Brain pericyte (primary cell): ENCODE results near the gene EYS.

Source experiments
- DNase-seq: peaks from one replicate; pipeline ENCODE4 v3.0.0-alpha.2; 2012; ENCODE audit warnings: low read depth, low spot score

EYS gene

DNA sequence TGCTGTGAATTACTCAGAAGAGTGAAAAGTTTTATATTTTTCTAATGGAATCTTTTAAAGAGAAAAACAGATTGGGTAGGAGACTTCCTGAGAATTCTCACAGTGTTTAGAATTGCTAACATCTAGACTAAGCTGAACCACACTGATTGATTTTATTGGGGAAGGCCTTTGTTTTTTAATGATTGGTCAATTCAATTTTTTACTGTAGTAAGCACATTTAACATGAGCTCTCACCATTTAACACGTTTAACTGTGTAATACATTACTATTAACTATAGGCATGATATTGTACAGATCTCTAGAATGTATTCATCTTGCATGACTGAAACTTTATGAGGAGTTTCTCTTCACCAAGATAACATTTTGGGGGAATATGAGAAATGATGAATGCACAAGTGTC lies 1084.1 kb downstream of the EYS start:
- no peak for DNase-seq

DNA sequence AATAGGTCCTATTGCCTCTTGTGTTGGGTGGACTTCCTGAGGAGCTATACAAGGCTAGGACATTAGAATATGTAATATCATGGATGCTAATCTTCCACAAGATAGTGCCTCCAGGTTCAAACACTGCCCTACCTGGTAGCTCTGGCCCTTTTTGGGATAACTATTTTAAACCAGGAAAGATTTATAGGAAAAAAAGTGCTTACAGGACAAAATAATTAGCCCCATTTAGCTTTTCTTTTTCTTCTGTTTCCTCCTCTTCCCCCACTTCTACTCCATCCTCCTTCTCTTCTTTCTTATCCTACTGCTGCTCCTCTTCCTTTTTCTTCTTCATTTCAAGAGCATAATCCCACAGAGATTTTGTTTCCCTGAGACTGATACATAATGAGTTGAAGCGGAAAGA lies 1104.0 kb downstream of the EYS start:
- no peak for DNase-seq

DNA sequence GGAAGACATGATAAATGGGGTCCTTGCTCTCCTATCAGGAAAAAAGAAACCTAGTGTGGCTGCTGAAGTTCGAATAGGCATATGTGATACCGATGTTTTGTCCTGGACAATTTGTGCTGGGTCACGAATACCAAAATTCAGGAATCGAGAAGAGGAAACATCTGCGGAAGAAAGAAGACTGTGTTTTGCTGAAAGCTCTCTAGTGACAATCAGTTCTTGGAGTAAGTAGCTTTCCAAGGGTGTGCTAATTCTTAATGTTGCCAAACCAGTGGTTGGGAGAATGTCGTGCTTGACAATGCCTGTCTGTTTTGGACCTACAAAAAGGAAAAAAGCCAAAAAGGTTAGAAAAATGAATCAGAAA lies 1115.4 kb downstream of the EYS start:
- DNase-seq, result no peak

DNA sequence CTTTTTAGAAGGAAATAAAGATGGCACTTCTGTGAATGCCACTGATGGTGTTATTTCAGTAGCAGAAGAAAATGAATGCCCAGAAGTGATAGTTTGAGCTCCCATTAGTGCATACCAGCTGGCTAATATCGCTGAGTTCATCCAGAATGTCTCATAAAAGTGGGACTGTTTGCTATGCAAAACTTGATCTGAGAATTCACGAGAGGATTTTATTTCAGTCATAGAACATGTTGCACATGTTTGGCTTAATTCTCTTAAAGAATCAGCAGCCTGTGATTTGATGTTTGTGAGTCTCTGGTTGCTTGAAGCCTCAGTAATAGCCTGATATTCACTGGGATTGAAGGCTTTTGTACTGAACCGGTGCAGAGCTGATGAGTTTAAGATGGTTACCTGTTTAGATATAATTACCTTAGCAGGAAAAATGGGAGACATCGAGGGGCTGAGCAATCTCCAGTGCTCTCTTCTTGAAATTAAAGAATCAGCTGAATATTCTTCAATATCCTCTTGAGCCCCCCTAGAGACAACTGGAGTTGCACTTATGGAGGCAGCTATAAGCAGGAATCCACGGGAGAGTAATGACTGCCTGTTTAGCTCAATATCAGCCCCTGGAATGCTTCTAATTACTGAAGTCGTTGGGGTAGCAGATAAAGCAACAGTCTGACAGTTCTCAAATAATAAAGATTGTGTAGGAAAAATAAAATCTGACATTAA lies 1115.9 kb downstream of the EYS start:
- DNase-seq, result no peak

DNA sequence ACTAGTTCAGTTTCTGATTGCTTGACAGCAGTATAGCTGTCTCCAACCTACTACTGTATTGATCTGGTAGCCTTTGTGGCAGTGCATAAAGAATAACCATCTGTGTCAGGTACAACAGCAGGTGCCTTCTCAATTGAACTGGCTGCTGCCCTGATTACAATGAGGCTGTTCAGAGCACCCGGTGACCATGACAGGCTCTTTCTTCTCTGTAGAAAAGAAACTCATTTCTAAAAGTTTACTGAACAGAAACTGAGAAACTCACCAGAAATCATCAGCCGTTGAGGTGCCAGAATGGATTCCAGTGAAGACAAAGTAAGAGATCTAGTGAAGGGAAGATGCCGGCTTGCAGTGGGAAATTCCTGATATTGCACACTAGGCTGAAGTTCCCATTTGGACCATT lies 1117.1 kb downstream of the EYS start:
- no peak for DNase-seq

DNA sequence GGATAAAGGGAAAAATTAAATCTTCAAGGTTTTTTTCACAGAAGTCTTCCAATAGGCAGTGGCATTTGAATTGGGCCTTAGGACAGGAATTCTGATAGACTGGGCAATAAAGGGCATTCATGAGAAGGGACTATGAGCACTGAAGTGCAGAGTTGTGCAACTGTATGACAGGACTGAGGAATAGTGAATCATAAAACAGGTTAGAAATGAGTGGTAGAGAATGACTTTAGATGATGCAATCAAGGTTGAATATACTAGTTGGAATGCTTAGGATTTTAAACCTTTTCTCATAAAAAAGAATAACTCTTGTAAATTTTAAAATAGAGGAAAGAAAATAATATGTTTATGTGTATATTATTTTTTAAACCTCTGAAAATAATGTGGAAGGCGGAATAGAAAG lies 1126.7 kb downstream of the EYS start:
- DNase-seq, result no peak

- no peak for DNase-seq
Observed at GRCh38 chr6:64553249-64553786, 1153.7 kb downstream of the EYS start.

- DNase-seq, result no peak
Observed at GRCh38 chr6:64547594-64548268, 1159.3 kb downstream of the EYS start.

DNA sequence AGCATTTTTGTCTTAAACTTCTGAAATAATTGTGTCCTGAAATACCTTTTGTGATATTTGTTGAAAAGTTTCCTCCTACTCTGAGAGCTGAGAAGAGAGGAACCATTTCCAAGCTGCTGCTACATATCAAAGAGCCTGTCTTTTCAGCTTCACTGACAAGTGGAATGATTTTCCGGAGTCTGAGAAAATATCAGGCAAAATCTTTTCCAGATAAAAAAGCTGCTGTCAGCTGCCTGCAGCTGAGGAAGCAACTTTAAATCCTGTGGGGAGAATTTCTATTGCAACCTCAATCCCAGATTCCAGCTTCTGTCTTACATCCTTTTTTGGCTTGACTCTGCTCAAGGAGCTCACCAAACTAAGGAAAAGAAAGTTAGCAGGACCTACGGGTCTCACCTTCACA lies 1167.1 kb downstream of the EYS start:
- no peak for DNase-seq

GRCh38 chr6:64538722-64539121 lies 1168.3 kb downstream of the EYS start:
- DNase-seq, result no peak

DNA sequence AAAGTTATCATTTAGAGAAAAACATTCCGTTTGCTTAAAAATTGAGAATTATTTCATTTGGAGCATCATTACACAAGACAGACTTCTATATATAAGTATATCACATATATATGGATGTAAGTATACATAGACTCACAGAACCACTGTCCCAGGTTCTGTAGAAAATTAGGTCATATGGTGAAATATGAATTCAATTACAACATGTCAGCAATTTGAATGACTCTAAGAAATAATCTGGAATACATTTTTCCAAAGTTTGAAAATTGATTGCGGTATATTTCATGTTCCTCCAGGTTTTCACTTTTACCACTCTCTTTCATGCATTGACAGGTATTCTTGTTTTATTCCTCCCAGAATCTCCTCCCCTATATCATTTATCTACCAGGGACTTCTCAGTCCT lies 1179.1 kb downstream of the EYS start:
- DNase-seq, result no peak

GRCh38 chr6:64522859-64523258 lies 1184.2 kb downstream of the EYS start:
- no peak for DNase-seq

DNA sequence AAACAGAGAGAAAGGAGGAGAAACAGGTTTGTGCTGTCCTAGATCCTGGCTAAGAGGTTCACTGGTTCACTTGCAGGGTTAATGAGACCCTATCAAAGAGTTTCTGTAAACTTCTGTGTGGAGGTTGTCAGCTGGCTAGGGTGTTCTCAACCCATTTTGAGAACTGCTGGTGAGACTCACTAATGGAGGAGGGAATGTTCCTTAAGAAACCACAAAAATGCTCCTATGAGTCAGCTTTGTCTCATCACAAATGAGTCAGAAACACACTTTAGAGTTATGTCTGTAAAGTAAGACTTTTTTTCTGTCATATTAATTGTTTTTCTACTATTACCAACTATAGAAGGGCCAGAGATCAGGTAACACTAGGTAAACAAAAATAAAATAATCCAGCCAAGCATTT lies 1187.0 kb downstream of the EYS start:
- DNase-seq, result peak; percentile 36

DNA sequence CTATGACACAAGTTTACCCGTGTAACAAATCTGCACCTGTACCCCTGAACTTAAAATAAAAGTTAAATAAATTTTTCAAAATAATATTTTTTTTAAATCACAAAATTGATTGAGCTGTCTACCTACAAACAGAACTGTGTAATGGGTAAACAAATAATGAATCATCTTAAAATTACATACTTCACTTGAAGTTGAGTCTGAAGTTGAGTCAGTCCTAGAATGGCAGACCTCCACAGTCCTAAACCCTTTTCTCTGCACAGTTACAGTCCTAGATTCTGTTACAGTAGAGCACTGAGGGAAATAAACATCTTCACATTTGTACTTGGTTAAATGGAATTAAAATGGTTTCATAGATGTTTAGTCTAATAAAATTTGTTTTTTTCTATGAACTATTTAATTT lies 1190.6 kb downstream of the EYS start:
- DNase-seq, result no peak

DNA sequence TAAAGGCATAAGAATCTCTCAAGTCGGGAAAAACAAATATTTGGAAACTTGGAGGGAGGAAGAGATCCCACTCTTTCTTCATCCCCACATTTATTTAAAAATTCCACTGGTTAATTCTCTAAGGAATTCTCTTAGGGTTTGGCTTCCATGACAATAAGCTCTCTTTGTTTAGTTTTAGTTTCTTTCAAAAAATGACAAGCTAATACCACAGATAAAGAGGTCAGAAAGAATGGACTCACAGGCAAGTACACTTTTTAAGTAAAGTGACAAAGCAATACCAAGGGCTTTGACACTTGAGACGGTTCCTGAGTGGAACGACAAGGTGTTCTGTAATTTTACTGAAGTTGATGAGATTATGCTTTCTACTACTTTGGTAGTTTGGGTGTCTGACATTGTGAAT lies 1199.4 kb downstream of the EYS start:
- no peak for DNase-seq

DNA sequence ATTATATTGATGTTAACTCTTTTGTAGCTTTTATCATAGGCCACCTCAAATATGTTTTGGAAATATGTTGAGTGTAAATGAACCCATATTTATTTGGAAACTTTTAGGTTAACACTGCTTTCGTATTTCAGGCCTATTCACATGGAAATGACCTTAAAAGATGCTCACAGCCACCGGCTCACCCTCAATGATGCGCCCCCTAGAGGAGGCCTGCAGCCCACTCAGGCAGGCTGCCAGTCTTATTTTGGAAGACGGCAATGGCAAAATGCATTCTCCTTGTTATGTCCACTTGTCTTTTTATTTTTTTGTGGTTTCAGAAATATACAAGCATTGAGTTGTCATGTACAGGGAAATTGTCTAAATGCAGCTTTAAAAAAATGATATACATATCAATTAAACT lies 1201.7 kb downstream of the EYS start:
- no peak for DNase-seq

DNA sequence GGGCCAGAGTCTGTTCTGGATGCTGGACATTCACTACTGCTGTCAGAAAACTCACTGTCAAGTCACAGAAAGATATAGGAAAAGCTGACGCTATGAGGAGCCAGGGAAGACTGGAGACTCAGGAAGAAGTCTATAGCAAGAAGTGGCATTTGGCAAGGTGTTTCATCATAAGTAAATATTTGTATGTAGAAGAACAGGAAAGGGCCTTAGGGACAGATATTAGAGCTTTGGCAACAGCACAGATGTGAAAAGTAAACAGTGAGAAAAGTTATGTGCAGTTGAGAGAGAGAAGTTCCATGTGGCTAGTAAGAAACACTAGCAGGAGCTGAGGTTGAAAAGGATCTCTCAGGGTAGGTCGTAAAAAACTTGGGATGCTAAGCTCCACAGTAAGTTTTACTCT lies 1202.5 kb downstream of the EYS start:
- DNase-seq, result no peak

DNA sequence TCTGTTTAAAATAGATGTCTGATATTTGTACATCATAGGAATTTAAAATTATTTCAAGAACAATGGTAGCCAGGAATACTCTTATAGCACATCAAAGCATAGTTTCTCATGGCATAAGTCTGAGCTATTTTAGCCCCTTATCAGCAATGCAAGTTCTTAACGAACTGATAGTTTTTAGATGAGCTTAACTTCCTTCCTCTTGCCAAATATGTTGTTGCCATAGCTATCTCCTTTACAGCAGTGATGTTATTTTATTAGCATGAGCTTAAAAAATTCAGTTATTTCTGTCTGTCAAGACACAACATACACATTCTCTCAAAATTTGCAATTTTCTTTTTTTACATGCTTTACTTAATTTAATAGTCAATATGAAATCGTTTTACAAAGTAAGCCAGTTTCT lies 1204.2 kb downstream of the EYS start:
- no peak for DNase-seq

DNA sequence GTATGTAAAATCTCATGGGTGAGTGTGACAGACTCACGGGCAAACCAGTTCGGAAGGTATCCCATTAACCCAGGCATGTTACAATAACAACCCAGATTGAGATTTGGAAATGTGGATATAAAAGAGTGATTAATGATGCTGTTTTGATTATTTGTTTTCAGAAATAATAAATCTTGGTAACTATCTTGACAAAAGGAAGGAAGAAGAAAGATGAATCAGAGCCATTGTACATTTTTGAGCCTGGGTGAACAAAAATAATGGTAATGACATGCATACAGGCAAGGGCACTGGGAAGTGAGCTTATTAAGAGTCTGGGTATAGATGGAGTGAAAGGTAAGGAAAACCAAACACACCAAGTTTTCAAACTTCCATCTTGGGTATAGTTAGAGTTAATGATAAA lies 1209.4 kb downstream of the EYS start:
- DNase-seq, result no peak

DNA sequence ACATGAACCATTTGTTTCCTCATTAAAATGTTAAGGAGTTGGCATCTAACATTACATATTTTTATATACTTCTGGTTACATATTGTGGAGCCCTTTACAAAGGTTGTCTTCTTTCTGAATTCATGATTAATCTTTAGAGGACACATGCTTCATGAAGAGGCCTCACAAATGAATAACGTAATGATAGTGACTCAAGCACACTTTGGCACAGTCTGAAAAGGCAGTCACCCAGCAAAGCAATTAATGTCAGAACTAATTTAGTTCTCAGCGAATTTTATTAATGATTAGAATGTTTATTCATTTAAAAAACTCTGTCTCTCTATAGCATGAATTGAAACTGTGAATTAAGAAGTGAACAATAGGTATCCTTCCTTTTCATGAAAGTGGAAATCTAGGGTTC lies 1217.3 kb downstream of the EYS start:
- no peak for DNase-seq

DNA sequence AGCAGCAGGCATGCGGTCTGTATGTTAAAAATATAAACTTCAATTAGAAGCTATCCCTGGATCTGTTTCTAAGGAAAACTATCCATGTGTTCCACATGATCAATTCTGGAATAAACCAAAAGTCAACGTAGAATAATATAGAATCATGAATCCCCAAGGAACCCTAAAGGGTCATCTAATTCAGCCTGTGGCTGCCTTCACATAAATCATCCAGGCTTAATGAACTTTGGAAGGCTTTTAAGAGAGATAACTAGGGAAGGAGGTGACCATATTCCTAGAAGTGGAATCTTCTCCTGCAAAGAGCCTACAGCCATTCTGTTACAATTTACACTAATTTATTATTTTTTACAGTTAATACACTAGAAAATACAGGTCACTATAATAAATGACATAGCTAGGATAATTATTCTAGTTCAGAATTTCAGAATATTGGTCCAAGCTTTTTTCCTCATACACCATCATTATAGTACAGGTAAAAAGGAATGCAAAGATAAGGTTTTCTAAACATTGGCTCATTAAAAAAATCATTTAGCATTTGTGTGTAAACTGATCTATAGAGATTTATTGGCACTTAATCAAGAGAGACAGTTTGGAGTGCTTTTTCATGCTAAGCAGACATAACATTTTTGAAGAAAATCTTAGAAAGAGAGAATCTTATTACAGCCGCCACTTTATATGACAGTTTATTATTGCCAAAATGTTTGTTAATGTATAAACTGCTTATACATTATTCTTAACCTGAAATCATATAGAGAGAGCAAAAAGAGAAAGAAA lies 1220.3 kb downstream of the EYS start:
- no peak for DNase-seq

GRCh38 chr6:64483956-64484499 lies 1223.0 kb downstream of the EYS start:
- DNase-seq, result no peak
